ENCODE measurements around the gene SLFN12.
A peak's percentile ranks its signal among the peaks of the same experiment; 100 is the strongest.

The SLFN12 gene

GRCh38 chr17:35371934-35372333, 60.4 kb downstream of the SLFN12 start:
- TF ChIP-seq MYC (IDR thresholded peaks at IDR 0.05; ENCODE audit: low read depth, low read length) (no peak), CTCF (IDR thresholded peaks at IDR 0.05; ENCODE audit: low read depth, low read length) (no peak), POLR2A (IDR thresholded peaks at IDR 0.05; ENCODE audit: extremely low read depth, insufficient read length) (no peak)
- TF ChIP-seq, protein P1, sequence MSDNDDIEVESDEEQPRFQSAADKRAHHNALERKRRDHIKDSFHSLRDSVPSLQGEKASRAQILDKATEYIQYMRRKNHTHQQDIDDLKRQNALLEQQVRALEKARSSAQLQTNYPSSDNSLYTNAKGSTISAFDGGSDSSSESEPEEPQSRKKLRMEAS (IDR thresholded peaks at IDR 0.05; ENCODE audit: low read depth, low read length), result no peak
- peak overlapping the region; percentile 80 for H3K4me3 ChIP-seq (ENCODE audit: low read depth, low read length)
- DNase-seq (ENCODE audit: low read depth), result no peak

DNA sequence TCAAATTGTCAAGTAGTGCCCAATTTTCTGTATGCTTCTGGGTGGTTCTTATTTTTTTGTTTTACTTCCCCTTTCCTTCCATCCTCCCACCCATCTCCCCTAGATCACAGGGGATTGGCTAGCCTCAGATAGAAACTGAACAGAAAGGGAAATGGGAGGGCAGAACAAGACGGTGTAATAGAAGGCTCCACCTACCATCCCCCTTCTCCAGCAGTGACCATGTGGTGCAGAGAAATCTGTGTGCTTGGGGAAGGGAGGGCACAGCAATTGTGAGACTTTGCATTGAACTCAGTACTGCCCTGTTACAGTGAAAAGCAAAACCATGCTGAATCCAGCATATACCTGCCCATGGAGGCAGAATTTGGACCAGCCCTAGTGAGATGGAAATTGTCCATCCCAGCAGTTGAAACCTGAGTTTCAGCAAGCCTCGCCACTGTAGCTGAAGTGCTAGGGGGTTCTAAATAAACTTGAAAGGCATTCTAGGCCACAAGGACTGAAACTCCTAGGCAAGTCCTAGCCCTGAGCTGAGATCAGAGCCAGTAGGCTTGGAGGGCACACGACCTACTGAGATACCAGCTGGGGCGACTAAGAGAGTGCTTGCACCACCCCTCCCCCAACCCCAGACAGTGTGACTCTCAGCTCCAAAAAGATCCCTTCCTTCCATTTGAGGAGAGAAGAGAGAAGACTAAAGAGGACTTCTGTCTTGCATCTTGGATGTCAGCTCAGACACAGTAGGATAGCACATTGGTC, 64.0 kb downstream of the SLFN12 start:
- peak; percentile 96 for DNase-seq (ENCODE audit: low read depth)
- no peak overlapping the region for H3K4me3 ChIP-seq (ENCODE audit: low read depth, low read length)
- TF ChIP-seq POLR2A (IDR thresholded peaks at IDR 0.05; ENCODE audit: extremely low read depth, insufficient read length) (no peak), MYC (IDR thresholded peaks at IDR 0.05; ENCODE audit: low read depth, low read length) (peak; percentile 92), CTCF (IDR thresholded peaks at IDR 0.05; ENCODE audit: low read depth, low read length) (no peak)
- TF ChIP-seq, protein P1 (IDR thresholded peaks at IDR 0.05; ENCODE audit: low read depth, low read length), result peak; percentile 94

DNA sequence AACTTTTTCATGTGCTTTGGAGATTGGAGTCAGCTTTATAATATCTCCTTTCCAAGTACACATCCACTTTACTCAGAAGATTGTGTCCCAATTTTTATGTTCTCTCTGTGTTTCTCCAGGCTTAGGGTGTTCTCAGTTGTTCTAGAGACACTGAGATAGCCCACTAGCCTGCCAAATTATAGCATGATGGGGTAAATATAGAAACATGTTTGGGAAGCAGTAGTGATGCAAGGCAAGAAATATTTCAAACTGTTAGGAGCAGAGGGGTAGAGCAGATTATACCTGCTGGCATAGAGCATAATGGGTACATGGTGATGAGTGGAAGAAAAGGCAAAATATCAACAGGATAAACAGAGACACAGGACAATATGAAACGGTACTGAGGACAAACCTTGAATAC, 71.3 kb downstream of the SLFN12 start:
- TF ChIP-seq, protein P1 (IDR thresholded peaks at IDR 0.05; ENCODE audit: low read depth, low read length), result no peak
- TF ChIP-seq MYC (IDR thresholded peaks at IDR 0.05; ENCODE audit: low read depth, low read length) (no peak), CTCF (IDR thresholded peaks at IDR 0.05; ENCODE audit: low read depth, low read length) (no peak), POLR2A (IDR thresholded peaks at IDR 0.05; ENCODE audit: extremely low read depth, insufficient read length) (no peak)
- DNase-seq (ENCODE audit: low read depth), result no peak
- H3K4me3 ChIP-seq (ENCODE audit: low read depth, low read length), result peak overlapping the region; percentile 0
